Left kidney (tissue), 2 donors: Measurements from ENCODE around the gene CRYZL1. TPM values are rescaled to one million over a fixed set of nuclear protein-coding genes. Genes with fewer than 3 reads are reported as not detected.
"Not testable (repeated sequence)": the region's sequence is repeated elsewhere in the genome, so short reads cannot be mapped to it uniquely, and the experiment has no call there.

ENCODE experiments used
- DNase-seq: peaks from one replicate; pipeline ENCODE4 v3.0.0-alpha.2; 2013
- polyA plus RNA-seq: library from polyadenylated mRNA; unstranded; fragments of 120-200 nt; gene quantifications from one replicate; pipeline ENCODE4 v1.2.1, GENCODE V29; 2013; ENCODE audit not compliant: insufficient read length

CRYZL1 gene
- polyA plus RNA-seq, 1 donor = 86.4 TPM

DNA sequence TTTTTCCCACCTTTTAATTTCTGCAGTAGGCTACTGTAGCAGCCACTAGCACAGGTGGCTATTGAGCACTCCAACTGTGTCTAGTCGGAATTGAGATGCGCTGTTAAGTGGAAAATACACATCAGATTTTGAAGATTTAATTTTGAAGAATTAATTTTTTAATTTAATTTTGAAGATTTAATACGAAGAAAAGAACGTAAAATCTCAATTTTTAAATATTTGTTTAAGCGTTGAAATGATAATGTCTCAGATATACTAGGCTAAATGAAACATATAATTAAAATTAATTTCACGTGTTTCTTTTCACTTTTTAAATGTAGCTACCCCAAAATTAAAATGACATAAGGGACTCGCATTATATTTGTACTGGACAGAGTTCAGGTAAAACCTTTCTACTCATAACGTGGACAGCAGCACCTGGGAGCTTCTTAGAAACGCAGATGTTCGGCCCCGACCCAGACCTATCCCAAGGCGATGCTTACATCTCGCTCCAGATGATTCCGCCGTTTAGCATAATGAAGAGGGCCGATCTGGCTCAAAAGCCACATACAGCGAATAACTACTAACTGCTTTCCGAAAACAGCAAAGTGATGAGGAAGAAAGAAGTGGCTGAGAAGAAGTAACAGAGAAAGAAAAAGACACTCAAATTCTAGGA, 717 bp downstream of the CRYZL1 start:
- DNase-seq = no peak

DNA sequence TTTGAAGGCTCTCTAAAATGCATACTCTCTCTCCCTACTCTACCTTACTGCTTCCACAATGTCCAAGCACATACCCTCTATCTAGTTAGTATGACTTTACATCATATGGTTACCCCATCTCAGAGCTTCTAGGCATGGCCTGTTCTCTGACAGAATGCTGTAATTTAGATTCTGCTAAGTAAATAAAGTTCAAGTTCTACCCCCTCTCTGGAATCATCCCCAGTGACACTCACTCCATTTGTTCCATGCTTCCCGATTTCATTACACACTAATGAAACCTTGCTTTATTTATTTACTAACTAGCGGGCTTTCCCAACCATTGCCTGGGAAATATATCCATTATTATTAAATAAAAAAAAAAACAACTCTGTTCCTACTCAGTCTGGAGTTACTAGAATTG, 7.3 kb downstream of the CRYZL1 start:
- DNase-seq = no peak

DNA sequence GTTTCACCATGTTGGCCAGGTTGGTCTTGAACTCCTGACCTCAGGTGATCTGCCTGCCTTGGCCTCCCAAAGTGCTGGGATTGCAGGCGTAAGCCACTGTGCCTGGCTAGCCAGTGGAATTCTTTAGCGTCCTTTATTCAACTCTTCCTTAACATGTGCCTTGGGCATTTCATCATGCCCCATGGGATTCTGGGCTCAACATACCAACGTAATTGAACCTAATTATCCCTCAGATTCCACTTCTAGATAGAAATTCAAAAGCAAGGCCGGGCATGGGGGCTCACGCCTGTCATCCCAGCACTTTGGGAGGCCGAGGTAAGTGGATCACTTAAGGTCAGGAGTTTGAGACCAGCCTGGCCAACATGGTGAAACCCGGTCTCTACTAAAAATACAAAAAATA, 15.4 kb downstream of the CRYZL1 start:
- DNase-seq = not testable (repeated sequence)

DNA sequence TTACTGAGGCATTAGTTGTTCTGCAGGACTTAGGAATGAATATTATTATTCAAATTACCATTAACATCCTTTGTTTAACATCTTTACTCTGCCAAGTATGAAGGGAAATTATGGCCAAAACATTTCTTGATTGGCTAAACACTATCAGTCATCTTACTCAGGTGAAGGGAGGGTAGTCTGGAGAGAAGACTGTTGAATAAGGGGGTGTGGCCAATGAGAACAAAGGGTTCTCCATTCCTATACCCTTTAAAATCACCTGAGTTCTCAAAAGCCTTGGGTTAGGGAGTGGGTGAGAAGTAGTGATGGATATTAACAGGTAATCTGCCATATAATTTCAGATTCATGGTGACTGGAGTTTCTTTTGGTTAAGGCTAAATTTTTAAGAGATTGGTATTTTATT, 19.3 kb downstream of the CRYZL1 start:
- no peak for DNase-seq

DNA sequence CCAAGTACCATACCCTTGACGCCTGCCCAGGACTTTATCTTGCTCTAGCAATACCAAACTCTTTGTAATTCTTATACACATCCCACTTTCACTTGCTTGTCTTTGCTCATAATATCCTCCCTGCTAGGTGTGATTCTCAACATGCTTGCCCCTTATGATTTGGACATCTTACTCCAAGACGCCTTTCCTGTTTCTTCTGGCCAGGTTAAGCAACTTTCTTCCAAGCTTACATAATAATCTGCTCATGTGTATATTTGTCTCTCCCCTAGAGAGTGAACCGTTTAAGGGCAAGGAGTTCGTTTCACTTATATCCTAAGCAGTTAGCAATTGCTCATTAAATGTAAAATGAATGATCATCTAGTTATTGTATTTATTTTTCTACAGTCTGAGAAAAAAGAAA, 21.8 kb downstream of the CRYZL1 start:
- DNase-seq = no peak

DNA sequence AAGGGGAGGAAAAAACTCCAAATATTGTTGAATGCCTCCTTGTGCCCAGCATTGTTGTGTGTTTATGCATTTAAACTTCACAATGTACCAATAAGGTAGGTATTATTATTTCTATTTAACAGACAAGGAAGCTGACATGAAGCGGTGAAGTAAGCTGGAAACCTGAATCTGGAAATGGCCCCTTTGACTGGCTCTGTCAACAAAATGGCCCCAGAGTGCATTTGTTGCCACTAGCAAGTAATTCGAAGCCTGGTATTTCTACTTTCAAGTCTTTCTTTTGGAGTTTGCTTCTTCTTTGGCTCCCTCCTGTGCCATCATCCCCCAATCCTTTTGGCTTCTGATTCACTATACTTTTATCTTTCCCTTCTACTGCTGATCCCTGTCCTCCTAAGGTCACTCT, 23.1 kb downstream of the CRYZL1 start:
- DNase-seq = no peak

DNA sequence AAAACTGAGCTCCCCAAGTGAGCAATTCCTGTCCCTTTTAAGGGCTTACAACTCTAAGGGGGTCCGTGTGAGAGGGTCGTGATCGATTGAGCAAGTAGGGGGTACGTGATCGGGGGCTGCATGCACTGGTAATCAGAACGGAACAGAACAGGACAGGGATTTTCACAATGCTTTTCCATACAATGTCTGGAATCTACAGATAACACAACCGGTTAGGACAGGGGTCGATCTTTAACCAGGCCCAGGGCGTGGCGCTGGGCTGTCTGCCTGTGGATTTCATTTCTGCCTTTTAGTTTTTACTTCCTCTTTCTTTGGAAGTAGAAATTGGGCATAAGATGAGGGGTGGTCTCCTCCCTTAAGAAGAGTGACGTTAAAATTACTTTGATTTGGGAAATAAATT, 24.0 kb downstream of the CRYZL1 start:
- DNase-seq = not testable (repeated sequence)

DNA sequence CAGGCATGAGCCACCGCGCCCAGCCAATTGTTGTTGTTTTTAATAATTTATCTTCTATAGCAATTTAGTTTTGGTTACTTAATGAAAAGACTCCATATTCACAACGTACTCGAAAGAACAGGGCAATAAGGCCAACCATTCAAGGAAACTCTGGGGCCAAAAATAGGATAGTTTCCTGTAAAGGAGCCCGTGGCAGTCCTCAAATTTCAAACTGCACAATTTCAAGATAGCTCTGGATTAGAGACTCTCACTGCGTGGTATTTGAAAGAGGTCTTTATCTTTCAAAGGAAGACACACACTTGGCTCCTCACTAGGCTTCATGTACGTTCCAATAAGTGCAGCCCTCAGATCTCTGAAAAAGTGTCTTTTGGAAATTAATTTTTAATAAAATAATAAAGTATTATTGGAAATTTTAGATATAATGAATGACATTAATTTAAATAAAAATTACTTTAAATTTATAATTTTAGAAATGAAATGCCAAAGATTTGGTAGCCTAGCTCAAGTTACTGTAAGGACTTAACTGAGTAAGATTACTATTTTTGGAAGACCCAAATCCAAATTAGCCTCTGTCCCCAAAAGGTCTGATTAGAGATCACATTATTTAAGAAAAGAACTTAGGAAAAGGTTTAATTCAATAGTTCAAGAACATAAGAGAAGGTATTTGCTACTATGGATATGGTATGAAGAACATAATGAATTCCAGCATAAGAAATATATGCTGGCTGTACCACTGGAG, 30.4 kb downstream of the CRYZL1 start:
- DNase-seq = no peak

DNA sequence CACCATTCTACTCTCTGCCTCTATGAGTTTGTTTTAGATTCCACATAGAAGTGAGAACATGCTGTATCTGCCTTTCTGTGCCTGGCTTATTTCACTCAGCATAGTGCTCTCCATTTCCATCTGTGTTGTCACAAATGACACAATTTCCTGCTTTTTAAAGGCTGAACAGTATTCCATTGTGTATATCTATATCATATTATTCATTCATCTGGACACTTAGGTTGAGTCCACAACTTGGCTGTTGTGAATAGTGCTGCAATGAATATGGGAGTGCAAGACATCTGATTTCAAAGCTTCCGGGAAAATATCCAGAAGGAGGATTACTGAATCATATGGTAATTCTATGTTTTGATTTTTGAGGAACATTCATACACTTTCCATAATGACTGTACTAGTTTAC, 33.0 kb downstream of the CRYZL1 start:
- no peak for DNase-seq

DNA sequence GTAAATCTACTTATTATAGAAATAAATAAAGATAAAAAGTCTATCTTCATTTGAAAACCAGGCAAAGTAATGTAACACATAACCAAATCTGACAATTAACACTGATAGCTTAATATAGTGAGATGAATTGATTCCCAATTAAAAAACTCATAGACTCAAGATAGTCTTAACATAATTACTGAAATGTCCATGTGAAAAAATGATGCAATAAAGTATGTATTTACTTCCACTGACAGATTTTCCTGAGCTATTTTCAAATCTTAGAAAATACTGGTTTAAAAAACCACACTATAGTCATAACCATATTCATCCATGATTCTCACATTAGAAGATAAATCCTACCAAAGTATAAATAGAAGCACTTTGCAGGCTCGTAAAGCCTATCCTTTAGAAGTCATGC, 43.5 kb downstream of the CRYZL1 start:
- no peak for DNase-seq

DNA sequence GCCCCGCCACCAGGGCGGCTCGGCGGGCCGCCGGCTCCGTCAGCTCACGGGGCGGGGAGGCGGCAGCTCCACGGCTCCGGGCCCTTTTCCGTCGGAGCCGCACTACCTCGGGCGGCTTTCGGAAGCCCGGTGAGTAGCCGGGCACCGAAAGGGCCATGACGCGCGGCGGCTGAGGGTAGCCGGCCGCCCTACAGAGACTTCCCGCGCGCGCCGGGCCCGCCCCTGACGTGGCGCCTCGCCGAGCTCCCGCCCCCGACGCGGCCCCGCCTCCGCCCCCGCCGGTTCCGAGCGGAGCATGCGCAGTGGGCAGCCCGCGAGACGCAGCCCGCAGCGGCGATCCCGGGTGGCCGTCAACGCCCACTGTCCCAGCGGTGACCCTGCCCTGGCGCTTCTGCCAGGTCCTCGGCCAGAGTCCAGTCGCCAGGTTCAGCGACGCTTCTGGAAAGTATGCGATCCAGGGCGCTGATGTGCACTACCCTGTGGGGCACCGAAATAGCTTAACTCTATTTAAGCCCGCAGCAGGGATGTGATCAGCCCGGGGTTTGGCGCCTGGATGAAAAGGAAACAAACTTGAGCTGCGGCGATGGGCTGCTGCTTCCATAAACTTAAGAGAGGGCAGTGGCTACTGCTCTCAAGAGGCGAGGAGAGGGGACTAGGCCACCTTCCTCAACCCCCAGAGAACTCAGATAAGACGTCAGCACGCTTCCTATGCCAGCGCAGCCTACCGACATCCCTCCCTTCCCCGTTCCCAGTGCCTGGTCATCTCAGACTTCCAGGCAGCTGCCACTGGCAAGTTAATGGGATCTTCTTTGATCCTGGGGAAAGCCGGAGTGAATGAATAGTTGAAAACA, 52.8 kb downstream of the CRYZL1 start, which contains the start of gene DONSON:
DONSON (minus strand) TSS at position 200 of the 851 bp plus-strand sequence; CDS start at position 157, 43 bp downstream.
- peak; percentile 88 for DNase-seq

DNA sequence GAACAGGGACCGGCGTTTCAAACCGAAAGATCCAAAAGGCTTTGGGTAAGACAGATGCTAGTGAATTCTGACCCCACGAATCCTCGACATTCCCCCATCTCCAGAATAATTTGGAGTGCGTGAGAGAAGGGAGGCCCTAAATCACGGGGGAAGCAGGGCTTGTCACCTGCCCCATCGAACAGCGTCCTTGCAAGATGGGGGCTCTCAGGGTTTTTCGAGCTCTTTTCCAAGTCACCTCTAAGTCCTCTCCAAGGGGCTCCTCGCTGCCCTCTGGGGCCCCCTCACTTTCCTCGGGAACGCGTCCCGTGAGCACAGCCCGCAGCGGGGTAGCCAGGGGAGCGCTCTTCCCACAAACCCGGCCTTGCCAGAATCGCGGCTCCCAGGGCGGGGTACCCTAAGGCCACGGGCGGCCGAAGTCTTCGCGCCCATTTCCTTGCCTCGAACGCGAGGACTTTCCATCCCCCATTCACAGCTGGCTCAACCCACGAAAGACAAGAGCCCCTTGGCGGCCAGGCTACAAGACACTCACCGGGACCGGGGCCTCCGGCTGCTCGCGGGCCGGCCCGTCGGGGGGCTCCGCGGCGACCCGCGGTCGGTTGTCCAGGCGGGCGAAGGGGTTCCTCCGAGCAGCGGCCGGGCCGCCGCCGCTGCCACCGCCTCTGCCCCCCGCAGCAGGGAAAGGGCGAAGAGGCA, 53.6 kb downstream of the CRYZL1 start:
- peak; percentile 33 for DNase-seq

DNA sequence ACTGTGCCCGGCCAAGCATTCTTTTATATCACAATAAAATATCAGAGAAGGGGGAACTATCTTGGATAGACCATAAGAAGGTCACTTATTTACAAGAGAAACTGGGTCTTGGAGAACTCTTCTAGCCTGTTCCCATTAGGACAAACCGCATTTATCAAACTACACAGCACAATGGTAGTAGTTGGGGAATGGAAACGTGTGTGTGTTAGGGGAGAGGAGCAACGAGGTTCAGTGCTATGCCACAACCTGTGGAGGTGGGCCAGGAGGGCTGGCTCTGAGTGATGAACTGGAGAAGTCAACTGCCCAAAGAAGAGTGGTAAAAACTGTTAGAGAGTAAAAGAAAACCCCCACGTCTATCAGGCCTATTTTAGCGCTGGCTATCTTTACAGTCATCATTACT, 54.6 kb downstream of the CRYZL1 start:
- DNase-seq = no peak

DNA sequence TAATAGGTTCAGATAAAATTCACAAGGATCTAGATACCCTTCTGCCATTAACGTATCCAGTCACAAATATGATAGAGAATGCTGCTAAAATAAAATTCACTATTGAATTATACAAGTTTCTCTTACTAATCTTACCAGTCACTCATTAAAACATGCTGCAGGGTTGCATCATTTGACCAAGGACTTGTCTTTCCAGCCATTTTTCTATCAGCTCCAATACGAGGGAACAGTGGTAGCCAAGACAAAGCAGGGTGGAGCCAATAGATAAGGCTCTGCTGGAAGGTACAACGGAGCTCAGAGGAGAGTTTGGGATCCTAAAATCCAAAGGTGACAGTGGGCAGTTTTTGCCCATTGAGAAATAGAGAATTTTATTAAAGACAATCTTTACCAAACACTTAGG, 57.1 kb downstream of the CRYZL1 start:
- DNase-seq = no peak

DNA sequence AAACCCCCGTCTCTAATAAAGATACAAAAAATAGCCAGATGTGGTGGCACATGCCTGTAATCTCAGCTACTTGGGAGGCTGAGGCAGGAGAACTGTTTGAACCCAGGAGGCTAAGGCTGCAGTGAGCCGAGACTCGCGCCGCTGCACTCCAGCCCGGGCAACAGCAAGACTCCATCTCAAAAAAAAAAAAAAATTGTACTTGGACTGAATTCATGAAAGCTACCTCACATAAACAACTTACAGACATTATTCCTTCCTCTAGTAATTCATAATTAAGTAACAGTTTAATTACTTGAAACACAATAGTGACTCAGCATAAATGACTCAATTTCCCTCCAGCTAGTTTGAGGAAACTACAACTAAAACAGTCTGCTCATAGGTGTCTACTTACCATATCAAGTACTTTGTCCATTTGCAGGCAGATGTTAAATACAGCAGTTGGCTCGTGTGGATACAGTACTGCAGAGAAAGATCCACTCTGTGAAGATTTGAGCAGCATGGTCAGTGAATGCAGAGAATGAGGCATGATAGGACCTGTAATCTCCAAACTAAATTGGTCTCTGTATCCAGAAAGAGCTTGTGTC, 62.5 kb downstream of the CRYZL1 start:
- no peak for DNase-seq

DNA sequence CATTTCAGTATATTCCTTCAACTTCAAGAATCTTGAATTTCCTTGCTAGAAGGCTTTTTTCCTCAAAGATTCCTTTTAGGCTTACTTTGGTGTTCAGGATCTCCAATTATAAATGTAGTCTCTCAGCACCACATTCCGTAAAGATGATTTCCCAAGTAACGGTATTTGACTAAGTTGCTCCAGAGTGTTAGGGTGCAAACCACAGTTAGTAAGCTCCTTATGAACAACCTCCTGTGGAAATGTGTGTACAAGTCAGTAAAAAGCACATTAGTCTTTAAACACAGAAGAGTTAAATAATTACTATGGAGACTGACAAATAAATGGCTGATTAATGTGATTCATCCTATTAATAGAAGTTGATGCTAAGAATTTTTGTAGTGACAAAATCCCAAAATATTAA, 63.3 kb downstream of the CRYZL1 start:
- DNase-seq = no peak

DNA sequence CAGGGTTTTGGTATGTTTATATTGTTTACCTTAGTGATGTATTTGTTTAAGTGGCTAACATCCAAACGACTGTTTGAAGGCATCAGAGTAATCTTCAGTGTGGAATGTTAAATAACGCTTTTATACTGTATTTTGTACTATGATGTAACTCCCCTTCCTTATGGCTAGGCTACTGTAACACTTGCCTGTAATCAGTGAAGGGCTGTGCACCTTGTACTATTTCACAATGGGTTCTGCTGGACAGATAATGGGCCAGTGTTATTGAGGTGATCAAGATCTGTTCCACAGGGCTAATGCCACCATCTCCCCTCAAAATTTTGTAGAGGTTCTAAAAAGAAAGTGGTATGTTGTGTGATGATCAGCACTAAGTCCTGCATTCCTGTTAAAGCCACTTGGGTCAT, 64.8 kb downstream of the CRYZL1 start:
- not testable (repeated sequence) for DNase-seq

DNA sequence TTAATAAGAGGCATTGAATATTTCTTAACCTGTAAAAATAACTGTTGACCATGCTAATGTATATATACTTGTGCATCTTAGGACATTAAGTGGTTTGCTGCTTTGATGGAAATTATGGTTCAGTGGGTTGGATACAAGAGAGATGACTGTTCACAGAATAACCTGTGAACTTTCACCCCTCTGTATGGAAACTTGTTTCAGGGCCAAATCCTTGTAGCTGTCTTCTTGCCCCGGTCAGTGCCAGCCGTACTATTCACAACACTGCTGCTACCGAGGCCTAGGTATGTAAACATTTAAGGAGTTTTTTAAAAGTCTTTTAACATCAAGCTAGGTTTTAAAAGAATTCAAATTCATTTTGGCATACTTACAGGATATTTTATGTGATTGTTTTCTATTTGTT, 69.2 kb downstream of the CRYZL1 start:
- no peak for DNase-seq

DNA sequence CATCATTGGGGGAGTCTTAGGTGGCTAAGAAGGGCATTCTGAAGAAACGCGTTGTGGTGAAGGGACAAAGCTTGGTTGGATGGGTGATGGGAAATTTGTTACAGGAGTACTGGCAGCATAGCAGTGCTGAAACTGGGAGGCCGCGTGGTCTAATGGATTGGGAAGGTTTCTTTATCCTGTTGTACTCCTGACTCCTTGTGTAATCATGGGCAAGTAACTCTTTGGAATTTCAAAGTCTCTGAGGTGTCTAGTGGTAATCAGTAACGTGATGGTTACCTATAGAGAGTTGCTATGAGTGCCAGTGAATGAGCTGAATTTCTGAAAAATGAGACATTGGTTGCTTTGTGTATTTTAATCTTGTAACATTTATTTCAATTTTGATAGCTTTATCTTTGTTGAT, 71.5 kb downstream of the CRYZL1 start:
- DNase-seq = no peak

DNA sequence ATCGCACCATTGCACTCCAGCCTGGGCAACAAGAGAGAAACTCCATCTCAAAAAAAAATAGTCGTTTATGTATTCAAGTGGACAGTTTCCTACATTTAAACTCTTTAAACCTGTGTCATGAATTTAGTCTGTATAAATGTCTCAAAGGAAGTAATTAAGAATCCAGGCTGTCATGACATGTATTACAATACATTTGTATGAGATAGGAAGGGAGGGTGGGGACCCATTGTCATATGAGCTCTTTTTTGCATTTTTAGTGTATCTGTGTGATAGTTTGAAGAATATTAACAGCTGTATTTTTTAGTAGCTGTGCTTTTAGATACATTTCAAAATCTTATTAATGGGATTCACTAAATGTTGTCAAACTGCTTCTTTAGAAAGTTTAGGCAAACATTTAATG, 73.1 kb downstream of the CRYZL1 start:
- DNase-seq = no peak

DNA sequence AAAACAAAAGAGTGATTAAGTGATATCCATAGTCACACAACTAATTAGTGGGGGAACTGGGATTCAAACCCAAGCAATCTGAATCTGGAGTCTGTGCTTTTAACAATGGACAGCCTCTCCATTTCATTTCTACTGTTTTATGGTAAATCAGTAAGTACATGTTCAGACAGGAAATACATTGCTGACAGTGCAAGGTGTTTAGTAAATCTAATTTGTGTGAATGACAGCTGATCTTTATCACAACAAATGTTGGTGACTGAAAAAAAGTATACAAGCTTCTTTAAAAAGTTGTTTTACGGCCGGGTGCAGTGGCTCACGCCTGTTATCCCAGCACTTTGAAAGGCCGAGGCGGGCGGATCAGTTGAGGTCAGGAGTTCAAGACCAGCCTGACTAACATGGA, 73.6 kb downstream of the CRYZL1 start:
- no peak for DNase-seq

DNA sequence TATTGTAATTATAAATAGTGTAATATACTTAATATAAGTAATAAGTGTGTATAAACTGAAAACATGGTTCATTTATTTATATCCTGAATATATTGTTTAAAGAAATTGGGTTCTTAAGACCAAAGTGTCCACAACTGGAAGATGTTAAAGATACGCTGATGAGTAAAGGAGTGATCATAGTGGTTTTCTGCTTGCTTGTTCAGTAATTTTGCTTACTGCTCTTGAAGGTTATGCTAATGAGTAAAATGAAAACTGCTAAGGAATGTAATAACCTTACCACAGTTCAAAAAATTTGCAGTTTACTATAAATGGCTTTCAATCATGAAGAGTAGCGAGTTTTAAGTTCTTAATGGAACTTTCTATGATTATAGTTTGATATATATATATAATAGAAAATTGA, 75.0 kb downstream of the CRYZL1 start:
- DNase-seq = no peak
